K562 treated with DMSO at 1 percent for 4 hours (cell line): ENCODE data around the gene ARMCX1. TPM values are rescaled to one million over a fixed set of nuclear protein-coding genes. Genes with fewer than 3 reads are reported as not detected.

Experiments
- total RNA-seq: library from RNA; unstranded; fragments of 300-600 nt; gene quantifications from 2 replicates; pipeline ENCODE4 v1.2.3, GENCODE V29; 2022; ENCODE audit not compliant: insufficient read depth

ARMCX1 gene
- total RNA-seq: 0.81 TPM in 1 of 2 replicates, not detected in the other

GRCh38 chrX:101550362-101550750 lies at the start of gene ARMCX1:
Gene ARMCX1 (plus strand): TSS chrX:101550547. CDS start chrX:101552931, 2,384 bp downstream.

Other genes with a start within 250 kb of the ARMCX1 start
- 6.4 and 9.0 TPM in 2 replicates for gene TIMM8A, start 201.8 kb upstream of the ARMCX1 start, total RNA-seq
- 22.8 and 33.4 TPM in 2 replicates for gene BTK, start 164.4 kb upstream of the ARMCX1 start, total RNA-seq
- gene RPL36A, start 159.5 kb upstream of the ARMCX1 start, total RNA-seq: 5,484 and 5,644 TPM in 2 replicates
- 37.9 and 51.4 TPM in 2 replicates for gene GLA, start 142.6 kb upstream of the ARMCX1 start, total RNA-seq
- gene HNRNPH2, start 142.3 kb upstream of the ARMCX1 start, total RNA-seq: 25.9 and 32.2 TPM in 2 replicates
- not detected in 2 replicates for gene ARMCX4, start 65.1 kb upstream of the ARMCX1 start, total RNA-seq
- 18.5 and 23.4 TPM in 2 replicates for gene ARMCX6, start 67.5 kb downstream of the ARMCX1 start, total RNA-seq
- gene ARMCX3, start 72.6 kb downstream of the ARMCX1 start, total RNA-seq: 18.4 and 21.7 TPM in 2 replicates
- gene ARMCX2, start 109.3 kb downstream of the ARMCX1 start, total RNA-seq: not detected in 2 replicates